GDM1 (cell line): ENCODE data around the gene XPNPEP2.

Source experiments
- DNase-seq: peaks from one replicate; lab custom pipeline; 2025; lab: John Stamatoyannopoulos, UW

Gene XPNPEP2

GRCh38 chrX:129780441-129781105 is 41.8 kb downstream of the XPNPEP2 start:
- no peak for DNase-seq

- peak; percentile 70 for DNase-seq
These were observed 42.4 kb downstream of the XPNPEP2 start for GRCh38 chrX:129781134-129781672.

- no peak for DNase-seq
These were observed 43.1 kb downstream of the XPNPEP2 start for GRCh38 chrX:129781680-129782495.

- DNase-seq = no peak
These were observed 43.9 kb downstream of the XPNPEP2 start for GRCh38 chrX:129782706-129783105.

- no peak for DNase-seq
These were observed 44.5 kb downstream of the XPNPEP2 start for GRCh38 chrX:129783291-129783713.

- no peak for DNase-seq
These were observed 45.6 kb downstream of the XPNPEP2 start for GRCh38 chrX:129784371-129784770.

GRCh38 chrX:129785160-129785947 is 46.6 kb downstream of the XPNPEP2 start:
- DNase-seq = no peak

- DNase-seq = peak; percentile 81
These were observed 47.5 kb downstream of the XPNPEP2 start for GRCh38 chrX:129786210-129786651.

- DNase-seq = no peak
These were observed 48.7 kb downstream of the XPNPEP2 start for GRCh38 chrX:129787336-129788055.

GRCh38 chrX:129788527-129788926 is 49.7 kb downstream of the XPNPEP2 start:
- no peak for DNase-seq

GRCh38 chrX:129790146-129790545 is 51.4 kb downstream of the XPNPEP2 start:
- DNase-seq = no peak

GRCh38 chrX:129790808-129791207 is 52.0 kb downstream of the XPNPEP2 start:
- DNase-seq = no peak

GRCh38 chrX:129791336-129791735 is 52.6 kb downstream of the XPNPEP2 start:
- DNase-seq = no peak

- DNase-seq = no peak
These were observed 53.3 kb downstream of the XPNPEP2 start for GRCh38 chrX:129791961-129792570.

- no peak for DNase-seq
These were observed 54.0 kb downstream of the XPNPEP2 start for GRCh38 chrX:129792586-129793291.

- DNase-seq = no peak
These were observed 54.9 kb downstream of the XPNPEP2 start for GRCh38 chrX:129793604-129794191.

GRCh38 chrX:129795584-129795983 is 56.8 kb downstream of the XPNPEP2 start:
- no peak for DNase-seq

- no peak for DNase-seq
These were observed 58.6 kb downstream of the XPNPEP2 start for GRCh38 chrX:129797251-129797906.

- DNase-seq = no peak
These were observed 59.7 kb downstream of the XPNPEP2 start for GRCh38 chrX:129798456-129798855.

- DNase-seq = no peak
These were observed 60.1 kb downstream of the XPNPEP2 start for GRCh38 chrX:129798888-129799287.
